Keratinocyte (primary cell): ENCODE data around the gene HSPE1. TPM values are rescaled to one million over a fixed set of nuclear protein-coding genes. Genes with fewer than 3 reads are reported as not detected.

Experiments used
- DNase-seq: peaks from one replicate; pipeline ENCODE4 v3.0.0-alpha.2; 2011; ENCODE audit warnings: low read depth, missing footprints, low spot score
- FAIRE-seq: peaks from 2 replicates; lab custom pipeline; 2011; peaks lifted over from hg19 to GRCh38; lab: Jason Lieb, UNC
- H2AFZ ChIP-seq: 2 replicates; pipeline ENCODE4 v1.6.0; 2012; ENCODE audit warnings: low read length, control low read depth, inconsistent platforms; ENCODE audit not compliant: control insufficient read depth
- H3K27ac ChIP-seq: 2 replicates; pipeline ENCODE4 v1.5.1; 2011; ENCODE audit warnings: low read length; ENCODE audit not compliant: control insufficient read depth, insufficient read depth
- H3K27me3 ChIP-seq: 3 replicates; pipeline ENCODE4 v1.6.0; 2011; ENCODE audit warnings: low read length; ENCODE audit not compliant: control insufficient read depth, insufficient read depth; ENCODE audit errors: extremely low read depth
- H3K36me3 ChIP-seq, 2 experiments: 2 replicates in 1 of 2; 3 replicates in 1 of 2; pipeline ENCODE4 v1.5.1; 2011; ENCODE audit warnings: low read length in 2 of 2, mild to moderate bottlenecking in 1 of 2; ENCODE audit not compliant: control insufficient read depth in 2 of 2, insufficient read depth in 2 of 2; ENCODE audit errors: extremely low read depth in 1 of 2
- H3K4me1 ChIP-seq: 3 replicates; pipeline ENCODE4 v1.5.1; 2011; ENCODE audit warnings: low read length; ENCODE audit not compliant: control insufficient read depth, insufficient read depth; ENCODE audit errors: extremely low read depth
- H3K4me2 ChIP-seq: 3 replicates; pipeline ENCODE4 v1.6.0; 2011; ENCODE audit warnings: low read depth, low read length; ENCODE audit not compliant: control insufficient read depth, insufficient read depth; ENCODE audit errors: extremely low read depth
- H3K4me3 ChIP-seq, 3 experiments: fragments of 200-600 bp in 1 of 3; sonication (generic) in 1 of 3; 2 replicates in 2 of 3; 3 replicates in 1 of 3; pipeline ENCODE4 v1.5.1; 2011 to 2016; ENCODE audit warnings: low read length in 3 of 3, mild to moderate bottlenecking in 3 of 3, control low read depth in 2 of 3, inconsistent platforms in 1 of 3, low read depth in 1 of 3, mixed read lengths in 1 of 3, mixed run types in 1 of 3, moderate library complexity in 1 of 3; ENCODE audit not compliant: control insufficient read depth in 2 of 3, insufficient read depth in 2 of 3; ENCODE audit errors: extremely low read depth in 1 of 3
- H3K79me2 ChIP-seq: 2 replicates; pipeline ENCODE4 v1.6.0; 2012; ENCODE audit warnings: low read length; ENCODE audit not compliant: control insufficient read depth, insufficient read depth
- H3K9ac ChIP-seq: 3 replicates; pipeline ENCODE4 v1.6.0; 2011; ENCODE audit warnings: low read length; ENCODE audit not compliant: control insufficient read depth, insufficient read depth; ENCODE audit errors: extremely low read depth
- H3K9me1 ChIP-seq: 3 replicates; pipeline ENCODE4 v1.6.0; 2011; ENCODE audit warnings: low read length; ENCODE audit not compliant: control insufficient read depth, insufficient read depth; ENCODE audit errors: extremely low read depth
- H3K9me3 ChIP-seq: 2 replicates; pipeline ENCODE4 v1.5.1; 2012; ENCODE audit warnings: low read depth, low read length; ENCODE audit not compliant: control insufficient read depth
- H4K20me1 ChIP-seq: 3 replicates; pipeline ENCODE4 v1.6.0; 2011; ENCODE audit warnings: low read length; ENCODE audit not compliant: control insufficient read depth, insufficient read depth; ENCODE audit errors: extremely low read depth
- CTCF ChIP-seq, 3 experiments: IDR thresholded peaks in 1 of 3; conservative IDR thresholded peaks in 1 of 3; optimal IDR thresholded peaks in 1 of 3; 2 replicates in 2 of 3; 3 replicates in 1 of 3; pipeline versions ENCODE3 to v1.5.1; 2011; ENCODE audit warnings: low read length in 3 of 3, mild to moderate bottlenecking in 3 of 3, moderate library complexity in 2 of 3, control low read depth in 1 of 3, inconsistent platforms in 1 of 3; ENCODE audit not compliant: insufficient read depth in 2 of 3; ENCODE audit errors: extremely low read depth in 1 of 3
- EZH2 ChIP-seq: IDR thresholded peaks from one replicate; pipeline ENCODE4 v1.6.1; 2012; ENCODE audit warnings: inconsistent platforms, mild to moderate bottlenecking, low read length, moderate library complexity
- dilution Hi-C: fragments of 300-500 bp; cut with MboI; formaldehyde crosslinking; loops from one replicate; pipeline ENCODE4 v1.7.0; 2020; ENCODE audit warnings: low sequenced_read_pairs; ENCODE audit not compliant: extremely low pct_ligation_motif_present
- polyA plus RNA-seq, 5 experiments: library from polyadenylated mRNA; depleted of rRNA in 3 of 5; stranded (reverse) in 3 of 5; stranded (forward) in 1 of 5; unstranded in 1 of 5; fragments of >200 nt; gene quantifications; 1 replicate in 1 of 5; 2 replicates in 3 of 5; 3 replicates in 1 of 5; pipeline versions ENCODE4 v1.2.1 to v1.2.3, GENCODE V29; 2011 to 2012; ENCODE audit warnings: missing spikeins in 2 of 5, low read depth in 1 of 5, low replicate concordance in 1 of 5

HSPE1 gene
- polyA plus RNA-seq, 1 donor (not counting 4 experiments of a cell fraction or from before 2014, with no cell fraction given), result 277 TPM

GRCh38 chr2:197539734-197540133 is 39.6 kb downstream of the HSPE1 start:
- peaks cover 19% of the 10 kb centered on the region for H3K79me2 ChIP-seq
- no peak for FAIRE-seq

GRCh38 chr2:197543206-197543605 is 43.0 kb downstream of the HSPE1 start:
- H3K27ac ChIP-seq, result no peak overlapping the region
- H3K9me1 ChIP-seq, result no peaks in the 10 kb centered on the region
- peaks cover 9 to 14% of the 10 kb centered on the region in 2 experiments for H3K36me3 ChIP-seq
- H3K9ac ChIP-seq, result no peak overlapping the region
- no peak for FAIRE-seq
- no peaks in the 10 kb centered on the region for H4K20me1 ChIP-seq
- DNase-seq, result no peak
- dilution Hi-C loops, result no loop called here
- no peak overlapping the region for H3K4me3 ChIP-seq
- peaks cover 23% of the 10 kb centered on the region for H3K79me2 ChIP-seq
- no peaks in the 10 kb centered on the region for H3K9me3 ChIP-seq
- H3K27me3 ChIP-seq, result no peaks in the 10 kb centered on the region
- TF ChIP-seq CTCF (optimal IDR thresholded peaks at IDR 0.05 in 1 of 3, IDR thresholded peaks at IDR 0.05 in 1 of 3, conservative IDR thresholded peaks at IDR 0.05 in 1 of 3; ENCODE audit: extremely low read depth in 1 of 3, insufficient read depth in 2 of 3, low read length in 3 of 3) (no peak), EZH2 (no peak)
- H2AFZ ChIP-seq, result no peak overlapping the region
- H3K4me1 ChIP-seq, result no peaks in the 10 kb centered on the region
- H3K4me2 ChIP-seq, result no peak overlapping the region

More at GRCh38 chr2:197539734-197540133, 39.6 kb downstream of the HSPE1 start:
- TF ChIP-seq EZH2 (no peak), CTCF (optimal IDR thresholded peaks at IDR 0.05 in 1 of 3, IDR thresholded peaks at IDR 0.05 in 1 of 3, conservative IDR thresholded peaks at IDR 0.05 in 1 of 3; ENCODE audit: extremely low read depth in 1 of 3, insufficient read depth in 2 of 3, low read length in 3 of 3) (no peak)
- Histone ChIP-seq H3K9ac (no peak overlapping the region), H3K27ac (no peak overlapping the region), H3K36me3 (peaks cover 14 to 17% of the 10 kb centered on the region in 2 experiments), H2AFZ (no peak overlapping the region), H3K4me2 (no peak overlapping the region), H3K4me1 (no peaks in the 10 kb centered on the region), H4K20me1 (no peaks in the 10 kb centered on the region), H3K9me1 (no peaks in the 10 kb centered on the region), H3K4me3 (no peak overlapping the region), H3K27me3 (no peaks in the 10 kb centered on the region), H3K9me3 (no peaks in the 10 kb centered on the region)
- no peak for DNase-seq
- dilution Hi-C loops, result no loop called here
